Stimulated activated CD8-positive, alpha-beta memory T cell treated with anti-CD3 and anti-CD28 coated beads, Interleukin-7, amount 100 ng/mL, for 1 hour (primary cell): ENCODE measurements around the gene SH3BP5.

Source experiments
- DNase-seq, 2 donors: peaks; one replicate each; pipeline ENCODE4 v3.0.0-alpha.2; 2020; ENCODE audit warnings: low read depth in 2 of 2

Gene SH3BP5

DNA sequence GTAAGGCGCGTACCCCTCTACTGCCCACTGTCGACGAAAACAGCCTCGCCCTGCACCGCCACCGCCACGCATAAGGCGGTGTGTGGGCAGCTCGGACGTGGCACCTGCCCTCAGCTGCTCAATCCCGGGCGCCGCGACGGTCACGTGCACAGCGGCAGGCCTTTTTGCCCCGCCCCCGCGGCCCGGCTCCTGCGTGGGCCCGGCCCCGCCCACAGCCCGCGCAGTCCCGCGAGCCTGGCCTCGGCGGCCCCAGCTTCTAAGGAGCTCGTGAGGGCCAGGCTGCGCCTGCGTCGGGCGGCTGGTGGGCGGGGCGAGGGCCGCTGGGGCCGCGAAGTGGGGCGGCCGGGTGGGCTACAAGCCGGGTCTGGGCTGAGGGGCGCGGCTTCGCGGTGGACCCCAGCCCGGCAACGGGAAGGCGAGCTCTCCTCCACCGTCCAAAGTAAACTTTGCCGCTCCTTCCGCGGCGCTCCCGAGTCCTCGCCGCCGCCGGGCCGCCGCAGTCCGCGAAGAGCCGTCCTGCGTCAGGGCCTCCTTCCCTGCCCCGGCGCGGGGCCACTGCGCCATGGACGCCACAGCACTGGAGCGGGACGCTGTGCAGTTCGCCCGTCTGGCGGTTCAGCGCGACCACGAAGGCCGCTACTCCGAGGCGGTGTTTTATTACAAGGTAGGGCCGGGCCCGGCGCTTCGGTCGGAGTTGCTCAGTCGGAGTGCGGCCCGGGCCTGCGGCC is 126.3 kb downstream of the SH3BP5 start, which contains the start of gene CAPN7:
Gene CAPN7, plus strand, starts transcription at position 313 of the 728 bp plus-strand sequence. Its CDS starts 250 bp downstream, at position 563.
- peak; percentile 88 to 90 for DNase-seq

DNA sequence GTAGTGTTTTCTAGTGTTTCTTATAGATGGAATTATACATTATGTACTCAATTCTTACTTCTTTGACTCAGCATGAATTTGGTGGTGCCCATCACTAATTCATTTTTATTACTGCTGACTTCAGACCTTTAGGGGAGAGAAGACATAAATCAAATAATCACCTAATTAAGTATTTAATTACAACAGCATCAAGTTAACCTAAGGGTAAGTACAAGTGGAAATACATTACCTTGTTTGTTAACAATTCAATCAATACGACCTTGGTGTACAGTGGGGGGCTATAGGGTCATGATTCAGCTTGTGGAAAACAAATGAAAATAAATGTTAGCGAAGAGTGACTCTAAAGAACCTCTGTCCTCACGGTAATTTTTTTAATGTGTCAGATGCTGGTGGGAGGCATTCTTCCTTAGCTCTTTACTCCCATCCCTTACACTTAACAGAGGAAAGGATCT is 126.9 kb downstream of the SH3BP5 start:
- no peak for DNase-seq
